NCI-H1092 (cell line): ENCODE measurements around the gene BBX.
"Not testable (repeated sequence)": the region's sequence is repeated elsewhere in the genome, so short reads cannot be mapped to it uniquely, and the experiment has no call there.

Source experiments
- DNase-seq: peaks from one replicate; lab custom pipeline; 2025; lab: John Stamatoyannopoulos, UW

BBX gene

DNA sequence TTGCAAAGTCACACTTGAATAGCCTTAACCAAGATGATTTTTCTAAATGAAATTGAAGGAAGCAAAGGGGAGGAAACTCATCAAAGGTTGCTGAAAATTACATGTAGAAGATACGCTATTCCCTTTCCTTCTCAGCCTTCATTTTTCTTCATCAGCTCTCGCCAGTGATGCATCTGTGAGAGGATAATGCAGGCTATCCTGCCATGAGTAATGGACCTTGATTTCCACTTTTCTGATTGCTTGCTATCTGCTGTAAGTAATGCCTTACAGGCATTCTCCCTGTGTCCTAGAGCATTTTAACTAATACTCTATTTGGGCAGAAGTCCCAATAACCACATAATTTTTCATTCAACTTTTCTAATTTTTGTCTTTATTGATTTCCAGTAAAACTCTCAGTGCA, 162.6 kb downstream of the BBX start:
- no peak for DNase-seq

DNA sequence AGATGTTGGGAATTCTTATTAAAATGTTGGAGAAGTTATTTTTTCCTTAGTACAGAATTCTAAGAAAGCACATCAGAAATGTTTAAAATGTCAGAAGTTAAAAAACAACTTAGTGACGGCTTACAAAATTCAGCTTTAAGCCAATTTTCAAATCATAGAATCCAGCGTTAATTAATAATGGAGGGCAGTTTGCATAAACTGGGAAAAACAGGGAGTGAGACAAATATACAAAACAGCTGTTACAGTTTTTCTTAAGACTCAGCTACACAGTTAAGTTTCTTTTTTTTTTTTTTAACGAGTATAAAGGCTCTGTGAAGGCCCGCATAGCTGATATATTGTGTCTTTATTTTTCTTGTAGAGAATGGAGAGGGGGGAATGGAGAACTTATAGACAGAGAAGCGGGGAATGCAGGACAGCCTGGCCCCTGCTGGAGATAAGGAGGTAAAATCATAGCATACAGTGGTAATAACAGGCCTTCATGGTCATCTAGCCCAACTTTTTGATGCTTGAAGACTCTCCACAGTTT, 164.4 kb downstream of the BBX start:
- DNase-seq = no peak

DNA sequence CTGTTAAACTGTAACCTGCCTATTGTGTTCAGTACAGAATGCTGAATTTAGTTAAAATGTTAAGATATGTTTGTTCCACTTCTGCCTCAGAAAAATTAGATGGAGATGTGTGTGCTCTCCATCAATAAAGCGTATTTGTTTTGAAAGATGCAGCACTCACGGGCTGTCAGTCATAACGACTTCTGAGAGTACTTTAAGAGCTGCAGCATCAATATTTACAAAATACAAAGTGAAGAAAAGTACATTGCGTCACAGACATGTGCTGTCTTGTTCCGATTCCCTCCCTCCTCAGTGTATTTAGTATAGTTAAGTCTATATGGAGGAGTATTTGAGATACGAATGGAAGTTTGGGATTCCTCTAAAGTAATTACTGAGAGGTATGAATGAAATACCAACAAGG, 166.6 kb downstream of the BBX start:
- no peak for DNase-seq

DNA sequence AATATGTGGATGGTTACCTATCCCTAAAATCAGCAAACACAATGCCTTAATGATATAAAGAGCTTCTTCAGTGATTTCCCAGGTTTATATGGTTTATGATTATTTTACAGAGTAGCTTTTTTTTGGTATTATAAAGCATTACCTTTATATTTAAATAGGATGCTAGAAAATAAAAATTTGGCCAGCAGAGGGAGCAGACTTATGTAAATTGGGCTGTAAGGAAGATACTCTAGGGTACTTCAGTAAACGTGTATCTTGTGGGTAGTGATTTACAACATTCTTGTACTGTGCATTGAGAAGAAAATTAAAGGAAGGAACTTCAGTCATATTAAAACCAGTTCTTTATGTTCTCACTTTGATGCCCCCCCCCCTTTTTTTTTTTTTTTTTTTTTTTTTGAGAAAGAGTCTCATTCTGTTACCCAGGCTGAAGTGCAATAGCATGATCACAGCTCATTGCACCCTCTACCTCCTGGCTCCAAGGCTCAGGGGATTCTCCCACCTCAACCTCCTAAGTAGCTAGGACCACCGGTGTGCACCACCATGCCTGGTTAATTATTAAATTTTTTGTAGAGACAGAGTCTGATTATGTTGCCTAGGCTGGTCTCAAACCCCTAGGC, 167.9 kb downstream of the BBX start:
- peak; percentile 18 for DNase-seq

DNA sequence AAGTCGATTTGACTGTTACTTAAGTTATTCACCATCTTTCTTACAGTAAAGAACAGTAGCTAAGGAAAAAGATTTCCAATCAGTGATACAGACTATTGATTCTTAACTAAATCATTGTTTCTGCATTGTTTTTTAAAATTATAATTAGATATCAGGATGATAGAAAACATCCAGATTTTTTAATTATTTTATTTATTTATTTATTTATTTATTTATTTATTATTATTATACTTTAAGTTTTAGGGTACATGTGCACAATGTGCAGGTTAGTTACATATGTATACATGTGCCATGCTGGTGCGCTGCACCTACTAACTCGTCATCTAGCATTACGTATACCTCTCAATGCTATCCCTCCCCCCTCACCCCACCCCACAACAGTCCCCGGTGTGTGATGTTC, 169.2 kb downstream of the BBX start:
- not testable (repeated sequence) for DNase-seq

DNA sequence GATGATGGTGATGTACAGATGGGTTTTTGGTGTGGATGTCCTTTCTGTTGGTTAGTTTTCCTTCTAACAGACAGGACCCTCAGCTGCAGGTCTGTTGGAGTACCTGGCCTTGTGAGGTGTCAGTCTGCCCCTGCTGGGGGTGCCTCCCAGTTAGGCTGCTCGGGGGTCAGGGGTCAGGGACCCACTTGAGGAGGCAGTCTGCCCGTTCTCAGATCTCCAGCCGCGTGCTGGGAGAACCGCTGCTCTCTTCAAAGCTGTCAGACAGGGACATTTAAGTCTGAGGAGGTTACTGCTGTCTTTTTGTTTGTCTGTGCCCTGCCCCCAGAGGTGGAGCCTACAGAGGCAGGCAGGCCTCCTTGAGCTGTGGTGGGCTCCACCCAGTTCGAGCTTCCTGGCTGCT, 174.6 kb downstream of the BBX start:
- DNase-seq = not testable (repeated sequence)

DNA sequence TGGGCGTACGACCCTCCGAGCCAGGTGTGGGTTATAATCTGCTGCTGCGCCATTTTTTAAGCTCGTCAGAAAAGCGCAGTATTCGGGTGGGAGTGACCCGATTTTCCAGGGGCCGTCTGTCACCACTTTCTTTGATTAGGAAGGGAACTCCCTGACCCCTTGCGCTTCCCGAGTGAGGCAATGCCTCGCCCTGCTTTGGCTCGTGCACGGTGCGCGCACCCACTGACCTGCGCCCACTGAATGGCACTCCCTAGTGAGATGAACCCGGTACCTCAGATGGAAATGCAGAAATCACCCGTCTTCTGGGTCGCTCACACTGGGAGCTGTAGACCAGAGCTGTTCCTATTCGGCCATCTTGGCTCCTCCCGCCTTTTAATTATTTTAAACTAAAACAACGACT, 175.1 kb downstream of the BBX start:
- DNase-seq = not testable (repeated sequence)

DNA sequence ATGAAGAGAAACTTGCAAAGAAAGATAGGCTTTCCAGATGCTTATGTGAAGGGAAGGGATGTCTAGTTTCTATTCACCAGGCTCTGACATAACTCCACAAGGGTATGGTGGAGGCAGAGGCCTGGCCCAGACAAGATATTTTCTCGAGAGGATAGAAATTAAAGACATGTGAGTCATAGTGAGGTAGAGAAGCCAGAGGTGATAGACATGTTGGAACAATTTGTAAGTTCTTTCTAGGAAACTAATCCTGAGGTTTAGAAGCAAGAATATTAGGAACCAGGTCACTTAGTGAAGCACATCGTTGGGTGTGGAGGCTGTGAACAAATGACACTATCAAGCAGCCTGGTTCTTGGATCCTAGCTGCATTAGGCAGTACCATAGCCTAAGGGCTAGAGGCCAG, 176.9 kb downstream of the BBX start:
- no peak for DNase-seq

DNA sequence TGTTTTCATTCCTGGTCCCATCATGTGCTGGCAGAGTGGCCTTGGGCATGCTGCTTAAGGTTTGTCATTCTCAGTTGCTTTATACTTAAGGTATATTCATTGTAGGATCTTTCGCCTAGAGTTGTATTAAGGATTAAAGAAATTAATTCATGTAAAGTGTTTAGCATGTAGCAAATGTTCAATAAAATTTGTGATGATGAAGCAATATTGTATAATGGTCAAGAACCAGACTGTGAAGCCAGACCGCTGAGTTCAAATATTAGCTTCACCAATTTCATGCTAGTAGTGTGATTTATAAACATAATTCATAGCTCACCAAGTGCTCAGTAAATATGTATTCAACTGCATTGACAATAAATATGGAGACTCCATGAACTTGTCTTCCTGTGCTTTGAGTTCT, 178.5 kb downstream of the BBX start:
- DNase-seq = no peak

DNA sequence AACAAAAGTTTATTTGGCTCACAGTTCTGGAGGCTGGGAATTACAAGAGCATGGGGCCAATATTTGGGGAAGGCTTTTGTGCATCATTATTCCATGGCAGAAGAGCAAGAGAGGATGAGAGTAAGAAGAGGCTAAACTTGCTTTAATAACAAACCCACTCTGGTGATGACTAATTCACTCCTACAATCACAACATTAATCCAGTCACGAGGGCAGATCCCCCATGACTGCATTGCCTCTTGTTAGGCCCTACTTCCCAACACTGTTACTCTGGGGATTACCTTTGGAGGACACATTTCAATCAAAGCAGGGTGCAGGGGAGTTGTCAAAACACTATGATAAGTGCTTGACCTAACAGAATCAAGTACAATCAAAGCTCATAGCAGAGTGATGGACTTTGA, 181.7 kb downstream of the BBX start:
- no peak for DNase-seq

DNA sequence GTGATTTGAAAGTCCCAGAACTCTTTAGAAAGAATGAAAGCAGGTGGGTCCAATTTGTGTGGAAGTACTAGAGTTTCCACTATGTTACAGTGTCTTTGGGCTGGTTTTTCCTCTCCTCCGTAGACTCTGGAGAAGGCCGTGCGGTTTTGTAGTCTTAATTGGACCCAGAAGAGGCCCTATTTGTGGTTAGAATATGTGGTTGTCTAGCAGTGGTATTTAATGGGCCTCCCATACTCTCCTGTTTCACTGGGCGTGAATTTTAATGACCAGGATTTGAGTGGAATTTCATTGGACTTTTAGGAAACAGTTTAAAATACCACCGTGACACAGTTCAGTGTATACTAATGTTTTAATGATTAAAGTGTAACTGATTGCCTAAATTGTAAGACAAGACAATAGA, 182.3 kb downstream of the BBX start:
- no peak for DNase-seq

DNA sequence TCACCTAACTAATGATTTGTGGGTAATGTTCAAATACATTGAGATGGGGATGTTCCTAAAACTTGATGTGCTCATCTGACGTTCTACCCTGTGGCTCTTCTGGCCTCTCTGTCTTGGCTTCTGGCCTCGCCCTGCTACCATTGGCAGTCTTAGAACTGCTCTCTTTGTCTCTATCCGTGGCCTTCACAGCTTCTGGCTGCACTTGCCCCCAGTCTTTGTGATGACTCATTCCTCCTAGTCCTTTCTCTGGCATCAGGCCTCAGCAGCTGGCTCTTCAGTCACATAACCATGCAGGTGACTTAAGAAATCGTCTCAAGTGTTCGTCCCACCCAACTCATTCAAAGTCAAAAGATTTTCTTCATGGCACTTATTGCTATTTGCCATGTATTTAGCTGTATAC, 188.1 kb downstream of the BBX start:
- DNase-seq = no peak

DNA sequence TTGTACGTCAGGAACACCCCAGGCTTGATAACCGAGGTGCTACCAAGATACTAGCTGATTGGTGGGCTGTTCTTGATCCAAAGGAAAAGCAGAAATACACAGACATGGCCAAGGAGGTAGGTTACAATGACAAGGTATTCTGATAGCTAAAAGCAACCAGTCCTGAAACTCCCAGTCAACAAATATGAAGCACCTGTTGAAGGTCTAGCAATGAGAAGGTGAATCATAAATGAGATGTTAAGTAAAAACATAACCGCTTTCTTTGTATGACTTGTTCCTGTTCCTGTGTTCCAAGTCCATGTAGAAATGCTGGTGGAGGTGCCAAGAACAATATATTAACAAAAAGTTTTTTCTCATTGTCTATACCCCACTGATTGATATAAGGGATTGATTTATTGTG, 194.0 kb downstream of the BBX start:
- no peak for DNase-seq

DNA sequence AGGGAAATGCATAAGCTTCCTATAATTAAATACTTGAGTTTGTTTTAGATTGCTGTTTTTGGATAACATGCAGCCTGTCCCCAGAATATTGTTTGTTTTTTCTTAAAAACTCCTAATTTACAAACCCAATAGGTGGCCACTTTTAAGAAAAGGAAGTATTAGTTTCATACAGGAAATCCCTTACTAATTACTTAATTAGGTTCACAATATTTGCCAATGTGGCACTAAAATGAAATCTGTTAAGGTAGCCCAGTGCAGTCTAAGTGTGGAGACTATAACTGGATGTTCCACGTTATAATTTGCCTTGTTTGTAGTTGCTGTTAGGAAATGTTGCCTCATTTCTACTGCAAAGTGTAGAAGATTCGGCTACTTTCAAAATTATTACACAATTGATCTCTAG, 195.8 kb downstream of the BBX start:
- DNase-seq = no peak

DNA sequence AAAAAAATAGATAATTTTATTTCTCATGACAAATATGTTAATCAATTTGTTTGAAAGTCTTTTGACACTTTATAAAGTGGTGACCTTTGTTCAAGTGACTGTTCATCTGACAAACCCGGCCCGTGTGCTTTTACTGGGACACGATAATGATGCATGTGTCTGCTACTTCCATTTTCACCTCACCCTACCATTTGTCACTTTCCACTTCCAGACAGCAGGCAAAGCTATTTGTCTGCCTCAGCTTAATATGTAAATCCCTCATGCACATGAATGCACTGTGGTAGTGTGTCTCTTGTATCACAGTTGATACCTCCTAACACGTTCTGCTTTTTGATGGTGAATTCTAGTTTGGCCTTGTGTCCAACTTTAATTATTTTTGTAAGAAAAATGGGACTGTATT, 204.3 kb downstream of the BBX start:
- no peak for DNase-seq

DNA sequence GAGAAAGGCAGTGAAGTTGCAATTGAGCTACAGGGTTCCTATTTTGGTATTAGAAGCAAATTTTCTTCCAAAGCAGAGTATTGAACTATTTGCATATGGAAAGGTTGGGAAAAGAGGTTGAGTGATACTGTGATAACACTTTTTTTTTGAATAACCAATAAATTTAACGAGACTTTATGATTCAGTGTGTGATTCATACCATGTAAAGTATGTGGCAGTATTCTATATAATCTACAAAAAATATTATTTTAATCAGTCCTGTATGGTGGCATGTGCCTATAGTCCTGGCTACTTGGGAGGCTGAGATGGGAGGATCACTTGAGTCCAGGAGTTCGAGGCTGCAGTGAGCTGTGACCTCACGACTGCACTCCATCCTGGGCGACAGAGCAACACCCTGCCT, 206.9 kb downstream of the BBX start:
- no peak for DNase-seq

DNA sequence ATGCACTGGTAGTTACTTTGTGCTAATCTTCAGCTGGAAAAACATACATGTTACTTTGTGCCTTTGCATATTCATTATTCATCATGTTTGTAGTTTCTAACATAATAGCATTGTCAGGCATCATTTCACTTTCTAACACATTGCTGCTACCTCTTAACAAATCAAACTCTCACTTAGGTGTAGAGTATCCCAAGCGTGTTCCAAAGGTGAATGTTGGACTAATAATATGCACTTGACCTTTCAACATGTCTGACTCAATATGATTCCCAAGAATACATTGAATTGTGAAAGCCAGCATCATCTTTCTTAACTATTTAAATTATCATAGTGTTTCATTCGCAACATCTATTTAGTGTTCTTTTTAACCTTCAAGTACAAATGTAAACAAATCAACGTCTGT, 211.6 kb downstream of the BBX start:
- DNase-seq = no peak

DNA sequence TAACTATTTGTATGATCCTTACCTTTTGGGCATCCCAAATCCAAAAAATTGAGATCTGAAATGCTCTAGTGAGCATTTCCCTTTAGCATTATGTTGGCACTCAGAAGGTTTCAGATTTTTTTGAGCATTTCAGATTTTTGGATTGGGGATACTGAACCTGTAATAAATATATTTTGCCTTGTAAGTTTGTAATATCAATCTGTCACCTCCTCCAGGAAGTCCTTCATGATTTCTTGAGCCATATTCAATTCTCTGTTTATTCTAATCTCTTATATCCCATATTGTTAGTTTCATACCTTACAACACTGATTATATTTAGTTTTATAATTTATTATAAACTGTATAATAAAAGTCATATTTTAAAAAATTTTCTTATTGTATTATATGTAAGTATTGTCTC, 215.2 kb downstream of the BBX start:
- no peak for DNase-seq

DNA sequence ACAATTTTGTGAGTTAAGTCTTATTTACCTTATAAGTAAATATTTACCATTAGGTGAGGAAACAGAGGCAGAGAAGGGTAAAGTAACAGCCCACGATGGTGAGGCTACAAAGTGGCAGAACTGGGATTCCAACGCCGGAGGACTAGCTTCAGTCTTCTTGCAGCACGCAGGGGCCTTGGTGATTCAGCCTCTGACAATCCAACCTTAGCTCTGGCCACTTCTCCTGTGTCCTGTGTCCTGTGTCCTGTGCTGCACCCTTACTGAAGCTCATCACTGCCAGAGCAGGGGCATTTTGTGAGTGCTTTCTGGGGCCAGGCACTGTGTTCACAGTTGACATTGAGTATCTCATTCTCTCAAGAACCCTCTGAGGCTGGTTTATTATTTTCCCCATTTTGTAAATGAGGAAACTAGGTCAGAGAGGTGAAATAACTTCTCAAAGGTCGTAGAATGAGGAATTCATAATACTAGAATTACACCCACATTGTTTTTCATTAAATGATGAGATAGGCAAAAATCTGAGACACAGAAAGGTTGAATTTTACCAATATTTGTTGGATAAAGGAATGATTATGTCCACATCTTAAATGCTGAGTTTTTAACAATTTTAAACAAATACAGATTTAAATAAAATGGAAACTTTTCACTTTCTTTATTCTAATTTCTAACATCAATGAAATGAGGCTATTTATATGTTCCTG, 215.9 kb downstream of the BBX start:
- no peak for DNase-seq

DNA sequence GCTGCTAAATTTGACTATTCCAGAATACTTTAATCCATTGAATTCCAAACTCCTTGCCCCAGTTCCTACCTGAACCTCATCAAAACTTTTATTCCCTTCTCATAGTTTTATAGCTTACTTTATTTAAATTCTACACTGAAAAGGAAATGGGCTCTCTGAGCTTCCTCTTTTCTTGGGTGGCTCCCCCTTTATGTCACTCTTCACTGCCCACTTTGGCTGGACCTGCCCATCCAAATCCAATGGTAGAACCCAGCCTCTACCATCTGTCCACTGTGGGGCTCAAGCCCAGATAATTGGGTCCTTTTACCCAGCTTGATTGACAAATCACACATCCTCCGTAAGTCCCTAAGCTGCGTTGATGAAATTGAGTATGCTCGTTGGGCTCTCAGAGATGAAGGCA, 216.5 kb downstream of the BBX start:
- no peak for DNase-seq

DNA sequence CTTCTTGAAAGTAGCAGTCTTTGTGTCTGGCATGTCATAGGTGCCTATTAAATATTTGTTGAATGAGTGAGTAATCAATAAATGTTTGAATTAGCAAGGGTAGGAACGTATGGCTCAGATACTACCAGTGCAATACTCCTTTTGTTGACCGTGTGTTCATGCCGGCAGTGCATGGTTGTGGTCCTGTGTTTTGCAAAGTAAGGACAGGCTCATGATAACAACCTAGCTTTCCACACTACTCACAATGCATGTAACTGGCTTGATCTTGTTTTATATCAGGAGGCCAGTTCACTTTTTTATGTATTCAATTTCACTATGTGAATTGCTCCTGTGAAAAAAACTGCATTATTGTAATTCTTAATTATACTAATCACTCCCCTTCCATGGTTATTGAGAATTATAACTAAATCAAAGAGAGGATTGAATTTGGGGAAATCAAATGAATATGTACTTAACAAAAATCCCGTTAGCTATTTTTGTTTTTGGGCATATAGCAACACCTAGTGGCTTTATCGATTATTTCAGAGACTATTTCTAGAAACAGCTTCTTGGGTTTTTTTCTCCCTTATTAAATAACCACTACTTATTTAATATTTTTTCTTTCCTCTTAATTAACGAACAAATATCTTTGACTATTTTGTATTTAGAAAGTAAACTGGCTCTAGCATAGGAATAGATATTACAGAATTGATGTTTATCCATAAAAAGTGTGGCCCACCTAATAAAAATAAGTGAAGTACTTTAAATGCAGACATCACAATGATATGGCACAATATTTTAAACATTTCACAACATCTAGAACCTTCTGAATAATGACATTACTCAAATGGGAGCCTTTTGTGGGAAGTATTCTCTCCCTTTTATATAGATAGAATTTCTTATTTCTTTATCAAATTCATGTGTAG, 218.5 kb downstream of the BBX start:
- no peak for DNase-seq

DNA sequence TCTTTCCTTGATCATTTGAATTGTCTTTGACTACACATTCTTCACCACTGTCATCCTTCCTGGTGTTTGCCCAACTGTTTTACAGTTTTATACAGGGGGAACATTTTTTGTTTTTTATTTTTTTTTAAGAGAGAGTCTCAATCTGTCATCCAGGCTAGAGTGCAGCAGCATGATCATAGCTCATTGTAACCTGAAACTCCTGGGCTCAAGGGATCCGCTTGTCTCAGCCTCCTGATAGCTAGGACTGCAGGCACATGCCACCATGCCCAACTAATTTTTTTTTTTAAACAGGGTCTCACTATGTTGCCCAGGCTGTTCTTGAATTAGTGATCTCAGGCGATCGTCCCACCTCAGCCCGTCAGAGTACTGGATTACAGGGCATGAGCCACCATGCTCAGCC, 222.6 kb downstream of the BBX start:
- no peak for DNase-seq
